Right lobe of liver (tissue), 6 donors: ENCODE results near the gene ZNF35. TPM values are rescaled to one million over a fixed set of nuclear protein-coding genes. Genes with fewer than 3 reads are reported as not detected.
"Not testable (repeated sequence)": the region's sequence is repeated elsewhere in the genome, so short reads cannot be mapped to it uniquely, and the experiment has no call there.

Experiments
- ATAC-seq, 4 donors: fragments of 200-7000 bp; cut with Tn5 transposase; one replicate each; pipeline ENCODE4 v1.9.1; 2020; ENCODE audit warnings: mild to moderate bottlenecking in 4 of 4, moderate library complexity in 4 of 4
- DNase-seq, 3 donors: peaks; one replicate each; pipeline ENCODE4 v3.0.0-alpha.2; 2020
- H3K27ac ChIP-seq, 3 donors: fragments of 200-600 bp; one replicate each; pipeline ENCODE4 v1.8.0; 2022
- H3K27me3 ChIP-seq, 2 donors: fragments of 200-600 bp; one replicate each; pipeline ENCODE4 v1.8.0; 2022
- H3K36me3 ChIP-seq, 4 donors: fragments of 200-600 bp; sonication (generic) in 1 of 4; one replicate each; pipeline versions ENCODE4 v1.5.1 to v1.8.0; 2017 to 2022; ENCODE audit warnings: control low read depth in 1 of 4
- H3K4me1 ChIP-seq, 4 donors: fragments of 200-600 bp; sonication (generic) in 1 of 4; one replicate each; pipeline versions ENCODE4 v1.5.1 to v1.8.0; 2017 to 2022; ENCODE audit warnings: control low read depth in 1 of 4
- H3K4me3 ChIP-seq, 3 donors: fragments of 200-600 bp; one replicate each; pipeline ENCODE4 v1.8.0; 2022
- H3K9me3 ChIP-seq, 4 donors: fragments of 200-600 bp; sonication (generic) in 1 of 4; one replicate each; pipeline versions ENCODE4 v1.5.1 to v1.8.0; 2017 to 2022; ENCODE audit warnings: control low read depth in 1 of 4
- CTCF ChIP-seq, 4 donors: fragments of 200-600 bp in 3 of 4; fragments of 450-650 bp in 1 of 4; IDR thresholded peaks; one replicate each; pipeline versions ENCODE4 v1.5.1 to v1.8.0; 2016 to 2022; ENCODE audit warnings: antibody characterized with exemption in 4 of 4, mild to moderate bottlenecking in 2 of 4
- POLR2A ChIP-seq: fragments of 450-650 bp; IDR thresholded peaks from one replicate; pipeline ENCODE4 v1.6.1; 2017; ENCODE audit warnings: antibody characterized with exemption, mild to moderate bottlenecking
- WGBS: methylation state at CpG from one replicate; pipeline ENCODE4 v1.1.6; 2018; ENCODE audit warnings: low coverage, low lambda C conversion rate; ENCODE audit not compliant: insufficient coverage; ENCODE audit errors: missing lambda C conversion rate; 5-methylcytosine and 5-hydroxymethylcytosine counted together
- intact Hi-C, 2 donors: fragments of 100-400 bp; cut with DNase I; formaldehyde crosslinking; loops; one replicate each; pipeline versions ENCODE4 v1.11.2 to v1.14.1; 2022
- total RNA-seq, 6 experiments: library from RNA; depleted of rRNA in 2 of 6; stranded (reverse); fragments of >200 nt in 2 of 6; fragmentation: NEBNext Ultra II Directional in 3 of 6; extraction: Animal tissue kit (Norgen Biotek cat#: 25700) in 3 of 6; gene quantifications; one replicate each; pipeline versions ENCODE4 v1.1.0 to v1.2.4, GENCODE V29; 2016 to 2023
- donor health status: DM: no; HTN: yes; CAD: no.
- donor health status: DM: no; HTN: no; CAD: no.
- donor health status: DM: no; HTN: no; CAD: no.
- donor health status: DM: no; HTN: yes; CAD: no.
- donor health status: DM: no; HTN: yes; CAD: no.

ZNF35 gene
- total RNA-seq, 6 experiments from 2014 or later: 1.6 to 3.0 (median 2.1) TPM

GRCh38 chr3:44665173-44665572 is 16.6 kb downstream of the ZNF35 start:
- no peak overlapping the region for H3K27ac ChIP-seq
- no peaks in the 10 kb centered on the region for H3K36me3 ChIP-seq
- H3K4me3 ChIP-seq: no peak overlapping the region
- H3K27me3 ChIP-seq: no peaks in the 10 kb centered on the region
- DNase-seq (no peak), ATAC-seq (no peak)
- intact Hi-C loops: no loop called here
- no peaks in the 10 kb centered on the region for H3K4me1 ChIP-seq
- no peak for TF ChIP-seq POLR2A
- no peak for TF ChIP-seq CTCF (IDR thresholded peaks at IDR 0.05)
- no peaks in the 10 kb centered on the region for H3K9me3 ChIP-seq
- 88% methylated on average over 3 of the region's 3 CpGs for WGBS

- H3K4me3 ChIP-seq: no peak overlapping the region
- no peak overlapping the region for H3K27ac ChIP-seq
- ATAC-seq (no peak), DNase-seq (no peak)
- no peaks in the 10 kb centered on the region for H3K4me1 ChIP-seq
- WGBS: 85% methylated on average over 3 of the region's 4 CpGs
- no peaks in the 10 kb centered on the region for H3K36me3 ChIP-seq
- TF ChIP-seq CTCF (IDR thresholded peaks at IDR 0.05) (no peak), POLR2A (no peak)
- H3K27me3 ChIP-seq: no peaks in the 10 kb centered on the region
- no peaks in the 10 kb centered on the region for H3K9me3 ChIP-seq
- intact Hi-C loops: no loop called here
Measured at GRCh38 chr3:44666346-44666745, 17.8 kb downstream of the ZNF35 start.

- Histone ChIP-seq H3K9me3 (no peaks in the 10 kb centered on the region), H3K27ac (no peak overlapping the region), H3K27me3 (no peaks in the 10 kb centered on the region), H3K4me3 (no peak overlapping the region), H3K36me3 (no peaks in the 10 kb centered on the region), H3K4me1 (no peaks in the 10 kb centered on the region)
- intact Hi-C loops: no loop called here
- TF ChIP-seq CTCF (IDR thresholded peaks at IDR 0.05) (no peak), POLR2A (no peak)
- ATAC-seq (no peak), DNase-seq (no peak)
- 72% methylated on average over 6 of the region's 6 CpGs for WGBS
Measured at GRCh38 chr3:44669760-44670159, 21.2 kb downstream of the ZNF35 start.

- H3K4me1 ChIP-seq, H3K27ac ChIP-seq, ATAC-seq, H3K9me3 ChIP-seq, intact Hi-C loops, H3K4me3 ChIP-seq, DNase-seq, H3K36me3 ChIP-seq, H3K27me3 ChIP-seq: not testable (repeated sequence)
- 40% methylated on average over 1 of the region's 8 CpGs for WGBS
Measured at GRCh38 chr3:44673466-44673865, 24.9 kb downstream of the ZNF35 start.

GRCh38 chr3:44674211-44674610 is 25.7 kb downstream of the ZNF35 start:
- Histone ChIP-seq H3K27ac (no peak overlapping the region), H3K4me3 (no peak overlapping the region), H3K36me3 (no peaks in the 10 kb centered on the region), H3K4me1 (no peaks in the 10 kb centered on the region), H3K9me3 (no peaks in the 10 kb centered on the region), H3K27me3 (no peaks in the 10 kb centered on the region)
- ATAC-seq: no peak
- TF ChIP-seq POLR2A: no peak
- TF ChIP-seq CTCF (IDR thresholded peaks at IDR 0.05): no peak
- 21% methylated on average over 2 of the region's 2 CpGs for WGBS
- DNase-seq: no peak
- intact Hi-C loops: no loop called here
